ENCODE results near the gene RIOK3.
"Not testable (repeated sequence)": the region's sequence is repeated elsewhere in the genome, so short reads cannot be mapped to it uniquely, and the experiment has no call there.

The RIOK3 gene

DNA sequence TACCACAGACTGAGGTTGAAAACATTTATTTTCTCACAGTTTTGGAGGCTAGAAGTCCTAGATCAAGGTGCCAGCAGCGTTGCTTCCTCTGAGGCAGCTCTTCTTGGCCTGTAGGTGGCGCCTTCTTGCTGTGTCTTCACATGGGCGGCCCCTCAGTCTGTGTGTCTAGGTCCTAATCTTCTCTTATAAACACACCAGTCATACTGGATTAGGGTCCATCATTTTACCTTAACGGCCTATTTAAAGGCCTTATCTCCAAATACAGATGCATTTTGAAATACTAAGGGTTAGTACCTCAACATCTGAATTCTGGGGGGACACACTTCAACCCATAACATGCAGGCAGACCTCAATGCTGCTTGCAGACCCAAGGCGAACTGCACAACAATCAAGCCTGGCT, 45.8 kb downstream of the RIOK3 start:
- peak; percentile 52 to 68 for DNase-seq

DNA sequence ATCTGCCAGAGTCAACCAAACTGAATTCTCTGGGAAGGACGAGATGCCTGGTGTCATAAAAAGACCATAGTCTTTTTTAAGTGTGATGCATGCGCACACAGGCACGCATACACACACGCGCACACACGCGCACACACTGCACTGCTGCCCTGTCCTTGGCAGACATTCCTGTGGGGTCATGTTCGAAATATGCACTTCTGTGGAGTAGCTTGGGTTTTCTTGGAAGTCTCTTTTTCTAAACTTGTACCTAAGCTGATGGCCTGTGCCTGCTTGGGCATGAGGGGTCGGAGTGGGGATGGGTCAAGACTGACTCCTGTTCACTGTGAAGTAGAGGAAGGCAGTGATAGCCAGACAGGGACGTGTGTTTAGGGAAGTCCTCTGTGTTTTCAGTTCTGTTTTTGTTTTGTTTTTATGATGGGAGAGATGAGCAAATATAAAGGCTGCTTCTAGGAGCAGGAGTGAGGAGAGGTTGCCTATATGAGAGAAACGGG, 46.2 kb downstream of the RIOK3 start:
- DNase-seq: no peak

DNA sequence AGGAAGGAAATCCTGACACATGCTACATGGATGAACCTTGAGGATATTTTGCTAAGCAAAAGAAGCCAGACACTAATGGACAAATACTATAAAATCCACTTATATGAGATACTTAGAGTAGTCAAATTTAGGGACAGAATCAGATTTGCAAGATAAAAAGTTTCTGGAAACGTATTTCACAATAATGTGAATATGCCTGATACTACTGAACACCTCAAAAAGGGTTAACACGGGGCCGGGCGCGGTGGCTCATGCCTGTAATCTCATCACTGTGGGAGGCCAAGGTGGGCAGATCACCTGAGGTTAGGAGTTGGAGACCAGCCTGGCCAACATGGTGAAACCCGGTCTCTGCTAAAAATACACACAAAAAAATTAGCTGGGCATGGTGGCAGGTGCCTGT, 48.5 kb downstream of the RIOK3 start:
- DNase-seq: no peak

DNA sequence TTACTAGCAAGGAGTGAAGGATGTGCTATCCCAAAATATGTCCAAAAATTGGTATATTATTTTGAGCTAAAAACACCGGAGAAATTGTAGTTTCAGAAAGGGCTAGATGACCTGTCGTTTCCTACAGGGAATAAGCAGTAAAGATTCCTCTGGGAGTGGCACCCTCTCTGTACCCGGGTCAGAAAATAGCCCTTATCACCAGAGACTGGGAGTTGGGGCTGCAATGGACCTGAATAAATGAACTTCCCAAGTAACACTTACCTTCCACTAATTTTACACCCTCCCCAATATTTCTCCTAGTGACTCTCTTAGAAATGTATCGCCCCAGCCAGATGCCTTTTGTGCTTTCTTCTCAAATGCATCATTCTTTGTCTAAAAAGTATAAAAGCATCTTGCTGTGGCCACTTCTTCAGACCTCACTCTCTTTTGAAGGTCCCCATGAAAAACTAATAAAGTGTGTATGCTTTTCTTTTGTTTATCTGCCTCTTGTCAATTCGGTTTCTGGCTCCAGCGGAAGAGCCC, 49.5 kb downstream of the RIOK3 start:
- DNase-seq: no peak

DNA sequence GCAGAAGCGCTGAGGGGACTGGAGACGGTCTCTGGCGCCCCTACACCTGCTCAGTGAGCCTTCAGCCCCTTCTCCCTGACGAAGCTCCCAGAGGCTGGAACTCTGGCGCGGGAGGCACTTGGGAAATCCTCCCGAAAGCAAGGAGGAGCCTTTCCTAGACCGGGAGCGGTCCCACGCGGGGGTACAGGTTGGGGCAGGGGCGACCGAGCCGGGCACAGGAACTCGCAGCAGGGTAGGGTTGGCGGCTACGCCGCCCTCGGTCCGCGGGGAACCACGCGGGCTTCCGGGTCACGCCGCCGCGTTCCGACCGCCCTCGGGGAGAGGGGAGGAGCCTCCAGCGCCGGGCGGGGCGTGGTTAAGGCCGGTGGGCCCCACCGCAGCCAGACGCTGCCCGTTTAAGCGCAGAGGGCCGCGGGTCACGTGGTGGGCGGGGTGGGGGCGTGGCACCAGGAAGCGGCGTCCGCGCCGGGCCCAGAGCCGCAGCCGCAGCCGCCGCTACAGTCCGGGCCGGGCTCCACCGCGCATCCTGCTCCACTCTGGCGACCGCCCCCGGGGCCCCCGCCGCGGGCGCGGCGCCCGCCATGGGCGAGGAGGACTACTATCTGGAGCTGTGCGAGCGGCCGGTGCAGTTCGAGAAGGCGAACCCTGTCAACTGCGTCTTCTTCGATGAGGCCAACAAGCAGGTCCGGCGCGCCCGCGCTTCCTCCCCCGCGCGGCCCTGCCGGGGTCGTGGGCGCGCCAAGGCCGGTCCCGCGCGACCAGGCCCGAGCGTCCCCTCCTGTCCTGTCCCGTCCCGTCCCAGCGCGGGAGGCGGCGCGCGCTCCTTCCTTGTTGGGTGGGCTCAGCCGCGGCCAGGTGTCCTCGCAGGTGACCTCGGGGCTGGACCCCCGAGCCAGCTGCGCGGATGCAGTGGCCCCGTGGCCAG, 50.2 kb downstream of the RIOK3 start, which contains the start of gene RMC1:
Gene RMC1 (plus strand): TSS at position 474 of the 925 bp plus-strand sequence. CDS start 108 bp downstream, at position 582.
- peak; percentile 95 to 99 for DNase-seq

DNA sequence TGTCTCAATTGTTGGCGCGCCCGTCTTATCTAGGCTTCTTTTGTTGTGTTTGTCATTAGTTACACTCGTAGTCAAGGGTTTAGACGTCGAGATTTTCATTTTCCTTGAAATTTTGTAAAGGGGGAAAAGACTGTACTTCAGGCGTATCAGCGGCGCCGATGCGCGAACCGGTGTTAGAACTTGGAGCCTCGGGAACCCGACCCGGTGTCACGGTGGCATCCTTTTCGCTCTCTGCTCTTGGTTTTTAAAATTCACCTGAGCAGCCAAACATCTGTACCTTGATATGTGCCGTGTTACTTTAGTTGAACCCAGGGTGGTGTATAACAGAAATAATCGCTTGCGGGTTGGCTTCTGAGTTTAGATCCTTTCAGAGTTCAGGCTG, 50.9 kb downstream of the RIOK3 start:
- DNase-seq: no peak

DNA sequence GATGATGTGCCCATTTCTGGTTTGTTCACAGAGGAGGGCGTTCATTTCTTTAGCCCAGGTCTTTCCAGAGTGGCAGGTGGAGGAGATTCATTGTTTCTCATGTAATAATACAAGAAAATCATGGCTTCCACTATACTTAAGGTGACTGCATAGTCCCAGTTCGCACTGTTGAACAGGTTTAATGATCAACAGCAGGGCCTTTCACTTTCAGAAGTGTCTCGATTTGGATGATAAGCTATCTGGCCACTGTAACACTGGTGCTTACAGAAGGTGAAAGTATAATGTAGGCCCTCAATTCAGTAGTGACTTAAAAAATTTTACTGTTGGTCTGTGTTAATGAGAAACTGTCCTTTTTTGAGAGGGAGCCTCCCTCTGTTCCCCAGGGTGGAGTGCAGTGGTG, 51.6 kb downstream of the RIOK3 start:
- no peak for DNase-seq

DNA sequence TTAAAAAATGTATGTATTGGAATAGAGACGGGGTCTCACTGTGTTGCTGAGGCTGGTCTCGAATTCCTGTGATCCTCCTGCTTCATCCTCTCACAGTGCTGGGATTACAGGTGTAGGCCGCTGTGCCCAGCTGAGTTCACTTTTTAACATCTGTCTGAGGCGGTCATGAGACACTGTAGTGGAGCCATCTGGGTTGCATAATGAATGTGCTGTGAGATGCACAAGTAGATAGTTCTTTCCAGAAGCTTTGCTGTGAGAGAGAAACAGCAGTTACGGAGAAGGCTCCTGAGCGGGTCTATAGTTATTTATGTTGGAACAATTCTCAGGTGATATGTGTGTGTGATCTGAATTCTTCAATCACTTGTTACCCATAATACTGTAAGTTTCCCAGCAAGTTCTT, 53.3 kb downstream of the RIOK3 start:
- no peak for DNase-seq

DNA sequence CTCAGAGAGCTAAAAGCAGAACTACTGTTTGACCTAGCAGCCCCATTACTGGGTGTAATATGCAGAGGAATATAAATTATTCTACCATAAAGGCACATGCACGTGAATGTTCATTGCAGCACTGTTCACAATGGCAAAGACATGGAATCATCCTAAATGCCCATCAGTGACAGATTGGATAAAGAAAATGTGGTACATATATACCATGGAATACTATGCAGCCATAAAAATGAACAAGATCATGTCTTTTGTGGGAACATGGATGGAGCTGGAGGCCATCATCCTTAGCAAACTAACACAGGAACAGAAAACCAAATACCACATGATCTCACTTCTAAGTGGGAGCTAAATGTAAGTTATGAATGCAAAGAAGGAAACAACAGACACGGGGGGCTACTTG, 57.8 kb downstream of the RIOK3 start:
- not testable (repeated sequence) for DNase-seq

DNA sequence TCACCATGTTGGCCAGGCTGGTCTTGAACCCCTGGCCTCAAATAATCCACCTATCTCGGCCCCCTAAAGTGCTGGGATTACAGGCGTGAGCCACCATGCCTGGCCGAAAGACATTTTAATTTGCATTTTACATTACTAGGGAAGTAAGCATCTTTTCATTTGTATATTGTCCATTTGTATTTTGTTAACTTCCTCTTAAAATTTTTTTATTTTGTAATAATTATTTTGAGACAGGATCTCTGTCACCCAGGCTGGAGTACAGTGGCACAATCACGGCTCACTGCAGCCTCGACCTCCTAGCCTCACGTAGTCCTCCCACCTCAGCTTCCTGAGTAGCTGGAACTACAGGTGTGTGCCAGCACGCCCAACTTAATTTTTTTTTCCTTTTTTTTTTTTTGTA, 59.1 kb downstream of the RIOK3 start:
- not testable (repeated sequence) for DNase-seq

DNA sequence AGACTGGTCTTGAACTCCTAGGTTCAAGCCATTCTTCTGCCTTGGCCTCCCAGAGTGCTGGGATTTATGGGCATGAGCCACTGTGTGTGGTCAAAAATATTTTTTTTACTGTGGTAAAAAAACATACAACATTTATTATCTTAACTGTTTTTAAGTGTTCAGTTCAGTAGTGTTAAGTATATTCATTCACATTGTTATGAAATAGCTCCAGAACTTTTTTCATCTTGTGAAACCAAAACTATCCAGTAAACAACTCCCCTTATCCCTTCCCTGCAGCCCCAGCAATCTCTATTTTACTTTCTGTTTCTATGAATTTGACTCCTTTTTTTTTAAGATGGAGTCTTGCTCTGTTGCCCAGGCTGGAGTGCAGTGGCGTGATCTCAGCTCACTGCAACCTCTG, 59.6 kb downstream of the RIOK3 start:
- DNase-seq: no peak

DNA sequence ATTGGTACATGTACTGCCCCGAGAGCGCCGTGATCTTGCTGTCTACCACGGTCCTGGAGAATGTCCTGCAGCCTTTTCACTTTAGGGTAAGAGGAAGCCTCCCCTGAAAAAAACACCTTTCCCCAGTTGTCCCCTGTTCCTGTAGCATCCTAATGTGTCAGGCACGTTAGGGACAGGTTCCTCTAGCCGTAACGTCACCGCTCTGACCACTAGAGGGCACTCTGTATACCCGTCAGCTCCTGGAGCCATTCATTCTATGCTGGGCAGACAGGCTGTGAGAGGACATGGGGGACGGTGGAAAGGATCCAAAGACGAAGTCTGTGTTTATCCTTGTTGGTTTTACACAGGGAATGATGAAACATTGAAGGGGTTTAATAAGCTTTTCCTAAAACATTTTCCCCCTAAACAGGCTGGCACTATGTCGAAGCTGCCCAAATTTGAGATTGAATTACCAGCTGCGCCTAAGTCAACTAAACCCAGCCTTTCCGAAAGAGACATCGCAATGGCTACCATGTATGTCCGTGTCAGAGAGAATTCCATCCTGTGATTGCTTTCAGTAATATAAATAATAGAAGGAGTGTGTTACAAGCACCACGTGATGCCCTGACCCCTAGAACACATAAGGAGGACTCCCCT, 62.9 kb downstream of the RIOK3 start:
- peak; percentile 59 to 72 for DNase-seq

DNA sequence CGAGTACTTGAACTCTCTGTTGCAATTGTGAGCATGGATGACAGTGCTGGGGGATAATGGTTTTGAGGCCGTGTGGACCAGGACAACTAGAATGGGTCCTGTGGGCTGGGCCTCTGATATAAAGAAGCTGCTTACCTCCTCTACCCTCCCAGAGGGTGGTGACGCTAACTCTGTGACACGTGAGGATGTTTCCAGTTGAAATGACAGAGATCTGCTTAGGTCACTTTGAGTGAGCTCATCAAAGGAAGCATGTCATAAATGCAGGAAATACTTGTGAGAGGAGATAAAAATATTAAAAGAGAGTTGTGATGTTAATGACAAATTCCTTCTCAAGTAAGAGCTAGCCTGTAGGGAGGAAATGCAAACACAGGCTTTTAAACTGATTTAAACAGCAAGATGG, 66.6 kb downstream of the RIOK3 start:
- DNase-seq: no peak

DNA sequence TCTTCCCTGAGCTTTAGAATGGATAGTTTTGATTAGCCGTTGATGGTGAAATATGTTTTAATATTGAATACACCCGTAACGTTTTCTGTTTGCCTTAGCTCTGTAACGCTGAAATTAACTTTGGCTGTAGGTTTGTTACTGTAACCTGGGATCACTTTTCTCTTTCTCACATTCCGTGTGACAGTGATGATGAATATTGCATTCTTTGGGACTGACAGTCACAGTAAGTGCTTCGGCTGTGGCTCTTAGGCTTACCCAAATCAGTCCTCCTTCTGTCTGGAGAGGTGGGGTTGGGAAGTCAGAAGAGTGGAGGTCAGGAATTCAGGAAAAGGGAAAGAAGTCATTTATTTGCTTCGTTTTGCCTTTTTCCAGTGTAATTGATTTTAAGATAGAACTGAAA, 68.2 kb downstream of the RIOK3 start:
- no peak for DNase-seq

DNA sequence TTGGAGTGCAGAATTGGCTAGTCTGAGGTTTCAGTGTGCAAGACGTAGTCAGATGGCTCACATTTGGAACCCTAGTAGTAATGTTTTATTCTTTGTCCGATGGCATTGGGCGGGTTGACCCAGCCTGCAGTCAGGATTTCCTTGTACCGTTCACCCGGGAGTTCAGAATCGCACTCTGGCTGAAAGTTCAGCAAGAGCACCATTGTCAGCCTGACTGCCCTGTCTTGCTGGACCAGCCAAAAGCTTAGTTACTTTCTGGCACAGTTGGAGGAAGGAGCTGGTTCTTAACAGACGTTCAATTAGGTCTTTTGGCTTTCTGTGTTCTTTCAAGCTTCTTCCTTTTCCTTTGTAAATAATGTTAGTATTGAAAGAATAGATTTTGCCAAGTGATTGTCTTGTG, 68.8 kb downstream of the RIOK3 start:
- no peak for DNase-seq

DNA sequence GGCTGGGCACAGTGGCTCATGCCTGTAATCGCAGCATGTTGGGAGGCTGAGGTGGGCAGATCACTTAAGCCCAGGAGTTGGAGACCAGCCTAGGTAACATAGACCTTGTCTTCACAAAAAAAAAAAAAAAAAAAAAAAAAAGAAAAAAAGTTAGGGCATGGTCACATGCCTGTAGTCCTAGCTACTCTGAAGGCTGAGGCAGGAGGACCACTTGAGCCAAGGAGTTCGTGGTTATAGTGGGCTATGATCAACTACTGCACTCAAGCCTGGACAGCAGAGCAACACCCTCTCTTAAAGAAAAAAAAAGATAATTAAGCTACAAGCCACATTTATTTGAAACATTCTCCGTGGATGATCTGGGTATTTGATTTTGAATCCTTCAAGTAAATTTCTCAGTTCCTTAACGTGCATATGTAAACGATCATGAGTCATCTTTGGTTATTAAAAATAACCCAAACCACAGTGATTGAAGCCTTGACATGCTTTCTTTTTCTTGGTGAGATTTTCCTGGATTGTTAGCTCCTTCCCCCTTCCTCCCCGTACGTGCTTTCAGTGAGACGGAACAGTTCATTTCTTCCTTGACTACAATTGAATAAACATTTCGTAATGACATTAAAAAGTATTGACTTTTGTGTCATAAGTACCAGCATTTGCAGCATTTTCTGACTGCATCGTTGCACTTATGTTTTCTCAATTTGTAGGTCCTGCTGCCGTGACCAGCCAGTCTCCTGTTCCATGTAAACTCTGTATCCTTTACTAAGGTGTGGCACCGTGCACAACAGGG, 70.5 kb downstream of the RIOK3 start:
- DNase-seq: no peak

DNA sequence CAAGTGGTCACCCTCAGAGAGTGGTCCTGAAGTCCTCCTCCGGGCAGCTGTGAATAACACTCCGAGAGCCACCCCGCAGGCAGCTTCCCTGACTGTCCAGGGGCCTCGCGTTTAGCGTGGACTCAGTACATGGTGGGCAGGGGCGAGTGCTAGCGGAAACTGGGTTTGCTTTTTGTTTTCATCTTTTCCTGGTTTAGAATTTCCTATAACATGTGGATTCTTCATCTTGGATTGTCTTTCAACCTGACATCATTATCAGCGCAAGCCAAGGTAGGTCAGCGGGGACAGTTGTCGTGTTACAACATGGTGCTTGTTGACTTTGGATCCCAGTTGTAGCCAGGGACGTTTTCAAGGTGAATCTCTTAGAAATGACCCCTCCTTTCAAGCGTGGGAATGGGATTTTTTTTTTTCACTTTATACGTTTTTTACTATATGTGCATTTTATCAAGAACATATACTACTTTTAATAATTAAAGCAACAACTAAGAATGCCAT, 71.2 kb downstream of the RIOK3 start:
- no peak for DNase-seq

DNA sequence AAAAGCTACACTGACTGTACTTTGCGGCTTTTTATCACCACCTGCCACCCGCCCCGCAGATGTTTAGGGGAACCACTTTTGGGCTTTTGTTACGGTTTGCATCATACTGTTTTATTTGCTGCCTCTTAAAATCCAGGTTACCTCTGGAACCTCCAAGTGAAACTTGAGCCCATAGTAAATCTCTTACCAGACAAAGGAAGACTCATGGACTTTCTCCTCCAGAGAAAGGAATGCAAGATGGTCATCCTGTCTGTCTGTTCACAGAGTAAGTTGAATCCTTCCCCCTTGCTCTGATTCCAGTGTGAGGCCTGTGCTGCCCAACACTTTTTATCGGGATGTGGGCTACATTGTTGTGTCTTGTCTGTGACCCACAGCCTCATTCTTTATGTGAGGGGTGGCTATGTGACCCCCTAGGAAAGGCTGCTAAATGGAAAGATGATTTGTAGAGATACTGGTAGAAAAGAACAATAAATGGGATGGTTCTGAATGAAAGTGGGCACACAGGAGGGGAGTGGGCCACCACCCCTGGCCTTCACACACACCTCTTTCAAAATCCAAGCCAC, 73.5 kb downstream of the RIOK3 start:
- DNase-seq: no peak

DNA sequence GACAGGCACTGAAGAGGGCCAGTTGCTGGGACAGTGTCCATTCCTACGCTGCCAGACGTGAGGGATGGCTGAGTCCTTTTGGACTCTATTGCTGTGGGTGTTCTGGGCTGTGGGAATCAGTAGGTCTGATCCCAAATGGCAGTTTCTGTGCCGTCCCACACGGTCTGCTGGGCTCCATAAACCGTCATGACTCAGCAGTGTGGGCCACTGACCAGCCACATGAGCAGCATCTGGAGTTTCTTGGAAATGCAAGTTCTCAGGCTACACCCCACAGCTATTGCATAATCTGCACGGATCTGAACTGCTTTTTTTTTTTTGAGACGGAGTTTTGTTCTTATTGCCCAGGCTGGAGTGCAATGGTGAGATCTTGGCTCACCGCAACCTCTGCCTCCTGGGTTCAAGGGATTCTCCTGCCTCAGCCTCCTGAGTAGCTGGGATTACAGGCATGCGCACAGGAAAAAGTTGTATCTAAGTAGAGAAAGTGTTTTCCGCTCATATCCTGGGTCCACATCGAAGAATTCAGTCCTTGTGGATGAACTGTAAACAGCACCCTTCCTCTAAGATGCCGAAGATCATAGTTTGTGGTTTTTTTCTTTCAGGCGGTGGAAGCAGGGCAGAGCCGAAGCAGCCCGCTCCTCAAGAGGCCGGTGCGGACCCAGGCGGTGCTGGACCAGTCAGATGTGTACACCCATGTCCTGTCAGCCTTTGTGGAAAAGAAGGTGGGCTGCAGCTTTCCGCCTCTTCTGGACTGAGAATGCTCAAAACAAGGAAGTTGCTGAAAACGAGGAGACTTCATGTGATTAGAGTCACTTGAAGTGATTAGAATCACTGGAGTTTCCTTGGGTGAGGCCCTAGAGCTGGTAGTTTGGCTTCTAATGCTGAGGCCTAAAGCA, 75.7 kb downstream of the RIOK3 start:
- no peak for DNase-seq

DNA sequence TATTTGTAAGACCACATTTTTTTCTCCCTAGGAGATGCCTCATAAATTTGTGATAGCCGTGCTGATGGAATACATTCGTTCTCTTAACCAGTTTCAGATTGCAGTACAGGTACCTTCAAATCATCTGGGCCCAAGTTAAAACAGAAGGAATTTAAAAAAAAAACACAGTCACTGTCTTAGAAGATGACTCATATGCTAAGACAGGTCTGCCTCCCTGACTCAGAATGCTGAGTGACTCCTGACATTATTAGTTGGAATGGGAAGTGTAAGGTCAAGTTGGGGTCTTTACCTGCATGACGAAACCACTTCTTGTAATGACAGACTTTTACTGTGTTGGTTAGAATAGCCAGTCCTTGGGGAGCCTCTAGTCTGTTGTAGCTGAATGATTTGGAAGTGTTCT, 76.5 kb downstream of the RIOK3 start:
- DNase-seq: no peak

DNA sequence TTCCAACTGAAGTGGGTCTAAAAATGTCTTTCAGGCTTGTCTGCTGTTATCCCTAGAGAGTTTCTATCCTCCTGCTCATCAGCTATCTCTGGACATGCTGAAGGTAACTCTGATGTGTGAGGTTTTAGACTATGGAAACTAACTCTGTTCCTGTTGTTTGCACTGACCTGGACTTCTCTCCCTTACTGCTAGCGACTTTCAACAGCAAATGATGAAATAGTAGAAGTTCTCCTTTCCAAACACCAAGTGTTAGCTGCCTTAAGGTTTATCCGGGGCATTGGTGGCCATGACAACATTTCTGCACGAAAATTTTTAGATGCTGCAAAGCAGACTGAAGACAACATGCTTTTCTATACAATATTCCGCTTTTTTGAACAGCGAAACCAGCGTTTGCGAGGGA, 77.1 kb downstream of the RIOK3 start:
- no peak for DNase-seq

DNA sequence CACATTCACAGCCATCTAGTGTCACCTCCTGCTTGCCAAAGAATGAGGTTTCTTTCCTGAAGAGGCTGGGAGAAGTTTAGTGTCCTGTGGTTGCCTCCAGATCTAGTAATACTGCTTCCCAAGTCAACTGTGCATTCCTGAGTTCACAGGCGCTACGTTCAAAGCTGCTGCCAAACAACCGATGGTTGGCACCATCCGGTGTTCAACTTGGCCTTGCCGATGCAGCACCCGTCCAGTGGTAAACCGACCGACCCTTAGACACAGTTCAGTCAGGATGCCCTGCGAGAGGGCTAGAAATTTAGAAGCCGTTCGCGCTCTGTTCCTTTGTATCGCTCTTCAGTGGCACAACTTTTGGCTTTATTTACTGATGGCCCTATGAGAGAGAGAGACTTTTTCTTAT, 78.8 kb downstream of the RIOK3 start:
- no peak for DNase-seq

Data from stimulated activated CD4-positive, alpha-beta T cell treated with anti-CD3 and anti-CD28 coated beads, Interleukin-4, amount 100 ng/mL, for 4 hours (primary cell).